ENCODE measurements around the gene PGM2. TPM values are rescaled to one million over a fixed set of nuclear protein-coding genes. Genes with fewer than 3 reads are reported as not detected.

The PGM2 gene
- total RNA-seq, 2 experiments from 2014 or later: 40.4 to 44.2 TPM

- Mint-ChIP-seq H3K36me3 (ENCODE audit: low read depth) (peaks cover 51% of the 10 kb centered on the region), H3K4me3 (no peak overlapping the region), H3K27me3 (no peaks in the 10 kb centered on the region), H3K27ac (no peak overlapping the region), H3K4me1 (no peaks in the 10 kb centered on the region), H3K9me3 (no peaks in the 10 kb centered on the region)
- ChIA-PET POLR2A (no interaction called here), CTCF (interaction anchor here (0.6 to 1.1 kb wide), 2 partner anchors 12 to 137 kb away, joined by 3 read pairs; no protein-coding TSS in a partner anchor)
- no peak for DNase-seq
Observed at GRCh38 chr4:37847311-37847884, 20.9 kb downstream of the PGM2 start.

GRCh38 chr4:37852376-37852775, 25.9 kb downstream of the PGM2 start:
- H3K4me3 Mint-ChIP-seq: no peak overlapping the region
- H3K27me3 Mint-ChIP-seq: no peaks in the 10 kb centered on the region
- POLR2A ChIA-PET: no interaction called here
- H3K9me3 Mint-ChIP-seq: no peaks in the 10 kb centered on the region
- H3K4me1 Mint-ChIP-seq: no peaks in the 10 kb centered on the region
- CTCF ChIA-PET: interaction anchor here (1.1 kb wide), 1 partner anchor 12 kb away, joined by 4 read pairs; no protein-coding TSS in a partner anchor
- no peak overlapping the region for H3K27ac Mint-ChIP-seq
- peaks cover 32% of the 10 kb centered on the region for H3K36me3 Mint-ChIP-seq (ENCODE audit: low read depth)
- DNase-seq: no peak

- no peaks in the 10 kb centered on the region for H3K9me3 Mint-ChIP-seq
- no peaks in the 10 kb centered on the region for H3K27me3 Mint-ChIP-seq
- ChIA-PET CTCF (interaction anchor here (1.2 kb wide), 1 partner anchor 52 kb away, joined by 3 read pairs; no protein-coding TSS in a partner anchor), POLR2A (no interaction called here)
- peaks cover 20% of the 10 kb centered on the region for H3K36me3 Mint-ChIP-seq (ENCODE audit: low read depth)
- H3K27ac Mint-ChIP-seq: no peak overlapping the region
- no peak for DNase-seq
- H3K4me3 Mint-ChIP-seq: no peak overlapping the region
- no peaks in the 10 kb centered on the region for H3K4me1 Mint-ChIP-seq
Observed at GRCh38 chr4:37858112-37858511, 31.6 kb downstream of the PGM2 start.

GRCh38 chr4:37858872-37859271, 32.4 kb downstream of the PGM2 start:
- DNase-seq: no peak
- ChIA-PET POLR2A (no interaction called here), CTCF (no interaction called here)
- Mint-ChIP-seq H3K36me3 (ENCODE audit: low read depth) (peaks cover 21% of the 10 kb centered on the region), H3K9me3 (no peaks in the 10 kb centered on the region), H3K4me3 (no peak overlapping the region), H3K27me3 (no peaks in the 10 kb centered on the region), H3K4me1 (no peaks in the 10 kb centered on the region), H3K27ac (no peak overlapping the region)

GRCh38 chr4:37860266-37860665, 33.8 kb downstream of the PGM2 start:
- Mint-ChIP-seq H3K4me1 (no peaks in the 10 kb centered on the region), H3K27ac (no peak overlapping the region), H3K4me3 (no peak overlapping the region), H3K27me3 (no peaks in the 10 kb centered on the region), H3K9me3 (no peaks in the 10 kb centered on the region), H3K36me3 (ENCODE audit: low read depth) (peaks cover 21% of the 10 kb centered on the region)
- DNase-seq: no peak
- POLR2A ChIA-PET: no interaction called here
- CTCF ChIA-PET: no interaction called here

GRCh38 chr4:37862961-37863360, 36.5 kb downstream of the PGM2 start:
- H3K4me1 Mint-ChIP-seq: no peaks in the 10 kb centered on the region
- ChIA-PET POLR2A (no interaction called here), CTCF (no interaction called here)
- no peaks in the 10 kb centered on the region for H3K27me3 Mint-ChIP-seq
- no peak for DNase-seq
- no peaks in the 10 kb centered on the region for H3K9me3 Mint-ChIP-seq
- no peak overlapping the region for H3K27ac Mint-ChIP-seq
- peaks cover 32% of the 10 kb centered on the region for H3K36me3 Mint-ChIP-seq (ENCODE audit: low read depth)
- H3K4me3 Mint-ChIP-seq: no peak overlapping the region

GRCh38 chr4:37864786-37865185, 38.3 kb downstream of the PGM2 start:
- no peak overlapping the region for H3K27ac Mint-ChIP-seq
- DNase-seq: no peak
- no peak overlapping the region for H3K4me3 Mint-ChIP-seq
- peaks cover 35% of the 10 kb centered on the region for H3K36me3 Mint-ChIP-seq (ENCODE audit: low read depth)
- CTCF ChIA-PET: no interaction called here
- POLR2A ChIA-PET: no interaction called here
- H3K9me3 Mint-ChIP-seq: no peaks in the 10 kb centered on the region
- H3K27me3 Mint-ChIP-seq: no peaks in the 10 kb centered on the region
- H3K4me1 Mint-ChIP-seq: no peaks in the 10 kb centered on the region

- H3K27ac Mint-ChIP-seq: no peak overlapping the region
- ChIA-PET CTCF (no interaction called here), POLR2A (no interaction called here)
- DNase-seq: no peak
- no peaks in the 10 kb centered on the region for H3K9me3 Mint-ChIP-seq
- H3K4me1 Mint-ChIP-seq: no peaks in the 10 kb centered on the region
- no peaks in the 10 kb centered on the region for H3K27me3 Mint-ChIP-seq
- H3K4me3 Mint-ChIP-seq: no peak overlapping the region
- peaks cover 35% of the 10 kb centered on the region for H3K36me3 Mint-ChIP-seq (ENCODE audit: low read depth)
Observed at GRCh38 chr4:37865450-37865849, 39.0 kb downstream of the PGM2 start.

GRCh38 chr4:37867102-37867501, 40.6 kb downstream of the PGM2 start:
- no peaks in the 10 kb centered on the region for H3K9me3 Mint-ChIP-seq
- no peak overlapping the region for H3K4me3 Mint-ChIP-seq
- DNase-seq: no peak
- peaks cover 31% of the 10 kb centered on the region for H3K36me3 Mint-ChIP-seq (ENCODE audit: low read depth)
- H3K27me3 Mint-ChIP-seq: no peaks in the 10 kb centered on the region
- CTCF ChIA-PET: interaction anchor here (2.2 kb wide), 1 partner anchor 9 kb away, joined by 7 read pairs; no protein-coding TSS in a partner anchor
- POLR2A ChIA-PET: no interaction called here
- H3K4me1 Mint-ChIP-seq: peaks cover 7% of the 10 kb centered on the region
- no peak overlapping the region for H3K27ac Mint-ChIP-seq

GRCh38 chr4:37868238-37868637, 41.8 kb downstream of the PGM2 start:
- no peaks in the 10 kb centered on the region for H3K27me3 Mint-ChIP-seq
- no peak overlapping the region for H3K27ac Mint-ChIP-seq
- no peak overlapping the region for H3K4me3 Mint-ChIP-seq
- peaks cover 18% of the 10 kb centered on the region for H3K4me1 Mint-ChIP-seq
- H3K9me3 Mint-ChIP-seq: no peaks in the 10 kb centered on the region
- H3K36me3 Mint-ChIP-seq (ENCODE audit: low read depth): peaks cover 26% of the 10 kb centered on the region
- POLR2A ChIA-PET: no interaction called here
- no peak for DNase-seq
- CTCF ChIA-PET: interaction anchor here (0.7 kb wide), 1 partner anchor 42 kb away, joined by 3 read pairs; the partner anchor contains the start of gene PGM2

- no peaks in the 10 kb centered on the region for H3K9me3 Mint-ChIP-seq
- peaks cover 6% of the 10 kb centered on the region for H3K36me3 Mint-ChIP-seq (ENCODE audit: low read depth)
- ChIA-PET POLR2A (no interaction called here), CTCF (interaction anchor here (1.2 kb wide), 1 partner anchor 13 kb away, joined by 4 read pairs; no protein-coding TSS in a partner anchor)
- H3K4me1 Mint-ChIP-seq: peaks cover 23% of the 10 kb centered on the region
- no peak for DNase-seq
- H3K27me3 Mint-ChIP-seq: no peaks in the 10 kb centered on the region
- H3K4me3 Mint-ChIP-seq: no peak overlapping the region
- H3K27ac Mint-ChIP-seq: peak overlapping the region; percentile 48
Observed at GRCh38 chr4:37872310-37872988, 46.0 kb downstream of the PGM2 start.

GRCh38 chr4:37873386-37873785, 46.9 kb downstream of the PGM2 start:
- H3K27me3 Mint-ChIP-seq: no peaks in the 10 kb centered on the region
- no peaks in the 10 kb centered on the region for H3K9me3 Mint-ChIP-seq
- no peak for DNase-seq
- peaks cover 23% of the 10 kb centered on the region for H3K4me1 Mint-ChIP-seq
- peaks cover 6% of the 10 kb centered on the region for H3K36me3 Mint-ChIP-seq (ENCODE audit: low read depth)
- ChIA-PET POLR2A (no interaction called here), CTCF (no interaction called here)
- H3K4me3 Mint-ChIP-seq: no peak overlapping the region
- no peak overlapping the region for H3K27ac Mint-ChIP-seq

GRCh38 chr4:37876156-37876555, 49.7 kb downstream of the PGM2 start:
- no peak for DNase-seq
- CTCF ChIA-PET: interaction anchor here (0.7 to 1.7 kb wide), 2 partner anchors 9 to 864 kb away, joined by 3 to 7 read pairs; no protein-coding TSS in a partner anchor
- H3K4me3 Mint-ChIP-seq: no peak overlapping the region
- no peaks in the 10 kb centered on the region for H3K27me3 Mint-ChIP-seq
- peaks cover 24% of the 10 kb centered on the region for H3K4me1 Mint-ChIP-seq
- no peaks in the 10 kb centered on the region for H3K9me3 Mint-ChIP-seq
- no peak overlapping the region for H3K27ac Mint-ChIP-seq
- POLR2A ChIA-PET: no interaction called here
- H3K36me3 Mint-ChIP-seq (ENCODE audit: low read depth): peaks cover under 1% of the 10 kb centered on the region
